GM19395 (cell line): ENCODE measurements around the gene ANKRD22.
"Not testable (repeated sequence)": the region's sequence is repeated elsewhere in the genome, so short reads cannot be mapped to it uniquely, and the experiment has no call there.

ENCODE experiments used
- ATAC-seq: cut with Tn5 transposase; IDR thresholded peaks from one replicate; pipeline ENCODE4 v1.9.1; 2021; ENCODE audit warnings: mild to moderate bottlenecking, moderate library complexity; ENCODE audit not compliant: unreplicated experiment

ANKRD22 gene

GRCh38 chr10:88851706-88852105 lies at the start of gene ANKRD22:
Gene ANKRD22 (minus strand): TSS chr10:88851844. CDS start chr10:88851607, 237 bp downstream.
- no peak for ATAC-seq

GRCh38 chr10:88899886-88900285 lies 48.2 kb upstream of the ANKRD22 start:
- no peak for ATAC-seq

- no peak for ATAC-seq
Measured at GRCh38 chr10:88898727-88899126, 47.1 kb upstream of the ANKRD22 start.

- ATAC-seq: no peak
Measured at GRCh38 chr10:88896994-88897853, 45.6 kb upstream of the ANKRD22 start.

GRCh38 chr10:88896372-88896993 lies 44.8 kb upstream of the ANKRD22 start:
- ATAC-seq: no peak

GRCh38 chr10:88895250-88895649 lies 43.6 kb upstream of the ANKRD22 start:
- no peak for ATAC-seq

- no peak for ATAC-seq
Measured at GRCh38 chr10:88893611-88894010, 42.0 kb upstream of the ANKRD22 start.

- no peak for ATAC-seq
Measured at GRCh38 chr10:88892222-88892967, 40.8 kb upstream of the ANKRD22 start.

- no peak for ATAC-seq
Measured at GRCh38 chr10:88890681-88891381, 39.2 kb upstream of the ANKRD22 start.

GRCh38 chr10:88889559-88890337 lies 38.1 kb upstream of the ANKRD22 start:
- peak; percentile 76 for ATAC-seq

GRCh38 chr10:88888810-88889445 lies 37.3 kb upstream of the ANKRD22 start:
- no peak for ATAC-seq

- peak; percentile 68 for ATAC-seq
Measured at GRCh38 chr10:88886557-88886956, 34.9 kb upstream of the ANKRD22 start.

GRCh38 chr10:88883448-88883809 lies 31.8 kb upstream of the ANKRD22 start:
- no peak for ATAC-seq

GRCh38 chr10:88882646-88883447 lies 31.2 kb upstream of the ANKRD22 start:
- ATAC-seq: not testable (repeated sequence)

- no peak for ATAC-seq
Measured at GRCh38 chr10:88881922-88882645, 30.4 kb upstream of the ANKRD22 start.

GRCh38 chr10:88881320-88881719 lies 29.7 kb upstream of the ANKRD22 start:
- ATAC-seq: no peak

- peak; percentile 72 for ATAC-seq
Measured at GRCh38 chr10:88880282-88881076, 28.8 kb upstream of the ANKRD22 start.
